ENCODE data around the gene DOK3. TPM values are rescaled to one million over a fixed set of nuclear protein-coding genes. Genes with fewer than 3 reads are reported as not detected.

The DOK3 gene
- total and polyA plus RNA-seq, 4 experiments from 2014 or later = 0.69 to 3.9 (median 3.7) TPM; not detected in 1

DNA sequence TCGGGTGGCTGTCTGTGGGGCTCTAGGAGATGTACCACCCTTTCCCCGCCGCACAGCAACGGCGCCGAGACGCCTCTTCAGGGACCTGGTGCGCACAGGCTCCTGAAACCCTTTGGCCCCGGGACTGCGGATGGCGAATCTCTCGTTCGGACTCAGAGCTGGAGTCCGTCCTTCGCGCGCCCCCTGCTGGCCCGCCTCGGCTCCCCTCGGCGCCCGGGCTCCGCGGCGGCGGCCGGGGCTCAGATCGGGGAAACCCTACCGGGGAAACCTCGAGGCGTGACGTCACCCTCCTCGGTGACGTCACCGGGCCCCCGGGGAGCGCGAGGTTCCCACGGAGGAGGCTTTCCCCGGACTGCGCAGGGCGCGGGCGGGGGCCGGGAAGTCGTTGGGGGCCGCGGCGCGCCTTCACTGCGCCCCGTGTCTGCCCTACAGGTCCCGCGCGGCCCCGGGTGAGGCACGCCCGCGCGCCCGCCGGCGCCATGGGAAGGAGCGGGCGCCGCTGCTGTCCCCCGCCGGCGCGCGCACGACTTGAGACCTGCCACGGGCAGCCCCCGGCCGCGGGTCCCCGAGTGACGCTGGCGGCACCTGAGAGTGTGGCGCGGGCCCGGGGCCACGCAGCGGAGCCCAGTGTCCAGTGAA, 55.1 kb downstream of the DOK3 start:
- peaks cover 16% of the 10 kb centered on the region for H3K4me1 ChIP-seq (ENCODE audit: insufficient read depth, low read length)
- H3K4me1 Mint-ChIP-seq = peaks cover 9 to 36% (median 23%) of the 10 kb centered on the region in 4 donors
- H3K4me3 Mint-ChIP-seq = peak overlapping the region; percentile 31 to 89 (median 82)
- peak overlapping the region in 1 of 2 donors; percentile 77 for H3K4me3 ChIP-seq (ENCODE audit: low read length in 2 of 2)
- peak overlapping the region; percentile 96 for H3K27ac ChIP-seq (ENCODE audit: low read depth, low read length)
- peaks cover 0 to 2% (median 0%) of the 10 kb centered on the region in 8 donors for H3K9me3 Mint-ChIP-seq
- intact Hi-C loops (cut with micrococcal nuclease) = loop anchor here (1.0 to 5.0 kb wide), 6 partner anchors 8 to 338 kb away; partner anchors contain the start of genes GRK6, NSD1, PDLIM7 and PRR7
- H3K27ac Mint-ChIP-seq = peak overlapping the region; percentile 76 to 97 (median 85)
- H3K27me3 ChIP-seq (ENCODE audit: insufficient read depth, low read length) = no peaks in the 10 kb centered on the region
- peaks cover 0 to 2% of the 10 kb centered on the region in 2 donors for H3K27me3 Mint-ChIP-seq
- no peaks in the 10 kb centered on the region for H3K9me3 ChIP-seq (ENCODE audit: control insufficient read depth in 1 of 2, low read length in 2 of 2)
- ChIA-PET POLR2A (ENCODE audit: partially characterized antibody) (interaction anchor here (0.7 to 20.7 kb wide), 26 partner anchors 9 to 153 kb away, joined by 3 to 1171 read pairs (median 8); partner anchors contain the start of genes F12, GRK6, LMAN2 and PDLIM7), CTCF (ENCODE audit: partially characterized antibody) (interaction anchor here (0.8 to 26.1 kb wide), 25 partner anchors 9 to 268 kb away, joined by 3 to 821 read pairs (median 6); partner anchors contain the start of genes F12, GRK6, LMAN2 and MXD3)
- peak; percentile 88 to 94 (median 91) for DNase-seq
- H3K36me3 ChIP-seq (ENCODE audit: insufficient read depth, low read length) = no peaks in the 10 kb centered on the region
- H3K36me3 Mint-ChIP-seq = peaks cover 0 to 9% of the 10 kb centered on the region in 2 donors

- H3K36me3 Mint-ChIP-seq = peaks cover 0 to 9% of the 10 kb centered on the region in 2 donors
- peaks cover 9 to 36% (median 23%) of the 10 kb centered on the region in 4 donors for H3K4me1 Mint-ChIP-seq
- POLR2A ChIA-PET (ENCODE audit: partially characterized antibody) = interaction anchor here (1.6 to 20.7 kb wide), 11 partner anchors 8 to 141 kb away, joined by 7 to 1171 read pairs (median 18); partner anchors contain the start of genes F12, GRK6, PFN3 and PRR7
- Histone ChIP-seq H3K27me3 (ENCODE audit: insufficient read depth, low read length) (no peaks in the 10 kb centered on the region), H3K9me3 (ENCODE audit: control insufficient read depth in 1 of 2, low read length in 2 of 2) (no peaks in the 10 kb centered on the region), H3K36me3 (ENCODE audit: insufficient read depth, low read length) (no peaks in the 10 kb centered on the region), H3K4me3 (ENCODE audit: low read length in 2 of 2) (peak overlapping the region in 1 of 2 donors; percentile 77), H3K4me1 (ENCODE audit: insufficient read depth, low read length) (peaks cover 19% of the 10 kb centered on the region), H3K27ac (ENCODE audit: low read depth, low read length) (peak overlapping the region; percentile 96)
- peak overlapping the region; percentile 46 to 84 (median 72) for H3K4me3 Mint-ChIP-seq
- CTCF ChIA-PET (ENCODE audit: partially characterized antibody) = interaction anchor here (1.2 to 26.1 kb wide), 10 partner anchors 9 to 144 kb away, joined by 3 to 821 read pairs (median 30); partner anchors contain the start of genes F12, GRK6, MXD3 and PDLIM7
- peaks cover 0 to 2% of the 10 kb centered on the region in 2 donors for H3K27me3 Mint-ChIP-seq
- peak overlapping the region; percentile 84 to 97 (median 93) for H3K27ac Mint-ChIP-seq
- H3K9me3 Mint-ChIP-seq = peaks cover 0 to 2% (median 0%) of the 10 kb centered on the region in 8 donors
- DNase-seq = no peak
- intact Hi-C loops (cut with micrococcal nuclease) = loop anchor here (1.0 to 2.0 kb wide), 5 partner anchors 8 to 337 kb away; partner anchors contain the start of genes GRK6, PDLIM7 and PRR7
Measured at GRCh38 chr5:177453852-177454396, 55.7 kb downstream of the DOK3 start.

GRCh38 chr5:177452688-177453638, 56.7 kb downstream of the DOK3 start:
- POLR2A ChIA-PET (ENCODE audit: partially characterized antibody) = interaction anchor here (0.7 to 20.7 kb wide), 10 partner anchors 7 to 140 kb away, joined by 3 to 1171 read pairs (median 17); partner anchors contain the start of genes F12, GRK6, PFN3 and PRR7
- Mint-ChIP-seq H3K36me3 (peaks cover 0 to 9% of the 10 kb centered on the region in 2 donors), H3K27ac (peak overlapping the region; percentile 72 to 97 (median 84)), H3K4me3 (peak overlapping the region in 5 of 8 donors; percentile 27 to 82 (median 39)), H3K4me1 (peaks cover 12 to 46% (median 31%) of the 10 kb centered on the region in 4 donors), H3K27me3 (peaks cover 0 to 2% of the 10 kb centered on the region in 2 donors), H3K9me3 (peaks cover 0 to 6% (median 0%) of the 10 kb centered on the region in 8 donors)
- CTCF ChIA-PET (ENCODE audit: partially characterized antibody) = interaction anchor here (1.0 to 26.1 kb wide), 13 partner anchors 8 to 143 kb away, joined by 3 to 821 read pairs (median 6); partner anchors contain the start of genes F12, GRK6, MXD3 and PFN3
- Histone ChIP-seq H3K4me1 (ENCODE audit: insufficient read depth, low read length) (peaks cover 29% of the 10 kb centered on the region), H3K4me3 (ENCODE audit: low read length in 2 of 2) (no peak overlapping the region), H3K9me3 (ENCODE audit: control insufficient read depth in 1 of 2, low read length in 2 of 2) (no peaks in the 10 kb centered on the region), H3K27me3 (ENCODE audit: insufficient read depth, low read length) (no peaks in the 10 kb centered on the region), H3K36me3 (ENCODE audit: insufficient read depth, low read length) (no peaks in the 10 kb centered on the region), H3K27ac (ENCODE audit: low read depth, low read length) (no peak overlapping the region)
- no peak for DNase-seq
- intact Hi-C loops (cut with micrococcal nuclease) = no loop called here

Other genes starting within 250 kb of the DOK3 start
- 10 to 100 TPM; 19.8 to 20.5 TPM for gene RAB24, start 206.1 kb downstream of the DOK3 start, total RNA-seq
- gene RAB24, start 206.1 kb downstream of the DOK3 start, polyA plus RNA-seq = 10 to 100 TPM; 13.3 to 16.0 TPM
- gene PRELID1, start 206.0 kb downstream of the DOK3 start, total RNA-seq = 10 to 100 TPM; 70.9 to 72.1 TPM
- gene PRELID1, start 206.0 kb downstream of the DOK3 start, polyA plus RNA-seq = 100 to 1,000 TPM; 209 to 229 TPM
- gene MXD3, start 197.9 kb downstream of the DOK3 start, total RNA-seq = 10 to 100 TPM; 17.3 TPM
- 1 to 10 TPM in 1 of 2 donors, under 1 TPM in 1; 0.28 to 1.2 TPM for gene MXD3, start 197.9 kb downstream of the DOK3 start, polyA plus RNA-seq
- gene LMAN2, start 158.2 kb downstream of the DOK3 start, total RNA-seq = 100 to 1,000 TPM; 114 to 123 TPM
- gene LMAN2, start 158.2 kb downstream of the DOK3 start, polyA plus RNA-seq = 100 to 1,000 TPM; 223 to 322 TPM
- gene RGS14, start 151.9 kb downstream of the DOK3 start, total RNA-seq = 100 to 1,000 TPM; 167 to 168 TPM
- 10 to 100 TPM; 62.3 to 96.7 TPM for gene RGS14, start 151.9 kb downstream of the DOK3 start, polyA plus RNA-seq
- gene SLC34A1, start 125.4 kb downstream of the DOK3 start, total RNA-seq = under 1 TPM in 1 of 2 experiments, not detected in 1; 0.11 TPM
- not detected for gene SLC34A1, start 125.4 kb downstream of the DOK3 start, polyA plus RNA-seq
- gene PFN3, start 109.2 kb downstream of the DOK3 start, total RNA-seq = not detected
- gene PFN3, start 109.2 kb downstream of the DOK3 start, polyA plus RNA-seq = not detected
- gene F12, start 100.3 kb downstream of the DOK3 start, total RNA-seq = not detected
- 1 to 10 TPM; 2.0 to 2.4 TPM for gene F12, start 100.3 kb downstream of the DOK3 start, polyA plus RNA-seq
- gene GRK6, start 83.2 kb downstream of the DOK3 start, total RNA-seq = 100 to 1,000 TPM; 189 to 191 TPM
- gene GRK6, start 83.2 kb downstream of the DOK3 start, polyA plus RNA-seq = 100 to 1,000 TPM in 1 of 2 donors, 10 to 100 TPM in 1; 72.4 to 203 TPM
- gene PRR7, start 63.0 kb downstream of the DOK3 start, total RNA-seq = 1 to 10 TPM; 5.2 to 7.2 TPM
- gene PRR7, start 63.0 kb downstream of the DOK3 start, polyA plus RNA-seq = 10 to 100 TPM; 14.3 to 17.8 TPM
- 1 to 10 TPM in 1 of 2 experiments, under 1 TPM in 1; 0.99 to 1.2 TPM for gene DBN1, start 36.2 kb downstream of the DOK3 start, total RNA-seq
- under 1 TPM in 1 of 2 donors, not detected in 1; 0.49 TPM for gene DBN1, start 36.2 kb downstream of the DOK3 start, polyA plus RNA-seq
- gene PDLIM7, start 12.2 kb downstream of the DOK3 start, total RNA-seq = 1 to 10 TPM; 5.8 to 7.3 TPM
- gene PDLIM7, start 12.2 kb downstream of the DOK3 start, polyA plus RNA-seq = 1 to 10 TPM; 3.3 to 3.5 TPM
- 10 to 100 TPM; 72.9 to 80.3 TPM for gene DDX41, start 7.1 kb upstream of the DOK3 start, total RNA-seq
- 10 to 100 TPM; 47.6 to 51.2 TPM for gene DDX41, start 7.1 kb upstream of the DOK3 start, polyA plus RNA-seq
- gene FAM193B, start 44.7 kb upstream of the DOK3 start, total RNA-seq = 100 to 1,000 TPM; 233 to 252 TPM
- 1 to 10 TPM; 1.9 to 7.0 TPM for gene FAM193B, start 44.7 kb upstream of the DOK3 start, polyA plus RNA-seq
- gene TMED9, start 82.4 kb upstream of the DOK3 start, total RNA-seq = 10 to 100 TPM; 93.7 to 95.8 TPM
- gene TMED9, start 82.4 kb upstream of the DOK3 start, polyA plus RNA-seq = 100 to 1,000 TPM; 123 to 133 TPM
- 10 to 100 TPM; 45.3 to 47.9 TPM for gene B4GALT7, start 90.3 kb upstream of the DOK3 start, total RNA-seq
- gene B4GALT7, start 90.3 kb upstream of the DOK3 start, polyA plus RNA-seq = 10 to 100 TPM; 23.3 to 23.6 TPM